SK-N-SH treated with all-trans-retinoic acid at 6 μM for 48 hours (cell line): ENCODE results near the gene CREB1.
"Not testable (repeated sequence)": the region's sequence is repeated elsewhere in the genome, so short reads cannot be mapped to it uniquely, and the experiment has no call there.

Experiments
- ATAC-seq: fragments of 200-7000 bp; cut with Tn5 transposase; 3 replicates; pipeline ENCODE4 v1.9.1; 2020; ENCODE audit warnings: mild to moderate bottlenecking, moderate library complexity
- CREB5 ChIP-seq: fragments of 250-450 bp; sonication (Bioruptor Pico); IDR thresholded peaks from 2 replicates; pipeline ENCODE4 v1.5.1; 2020; ENCODE audit warnings: low read depth, mild to moderate bottlenecking, moderate library complexity
- CSRNP3 ChIP-seq: fragments of 250-450 bp; sonication (Bioruptor Pico); IDR thresholded peaks from 2 replicates; pipeline ENCODE4 v1.5.1; 2021; ENCODE audit warnings: mild to moderate bottlenecking, moderate library complexity
- ESRRG ChIP-seq: fragments of 250-450 bp; sonication (Bioruptor Pico); IDR thresholded peaks from 2 replicates; pipeline ENCODE4 v1.6.1; 2021; ENCODE audit warnings: mild to moderate bottlenecking
- ISL1 ChIP-seq: fragments of 250-450 bp; sonication (Bioruptor Pico); IDR thresholded peaks from 2 replicates; pipeline ENCODE4 v2.1.2; 2022; ENCODE audit warnings: mild to moderate bottlenecking, moderate library complexity
- OSR1 ChIP-seq: fragments of 250-450 bp; sonication (Bioruptor Pico); IDR thresholded peaks from 2 replicates; pipeline ENCODE4 v1.8.0; 2022; ENCODE audit warnings: moderate library complexity, mild to moderate bottlenecking, inconsistent platforms
- PPARA ChIP-seq: fragments of 250-450 bp; sonication (Bioruptor Pico); IDR thresholded peaks from 2 replicates; pipeline ENCODE4 v1.5.0; 2020; ENCODE audit warnings: mild to moderate bottlenecking, borderline replicate concordance
- SNAI2 ChIP-seq: fragments of 250-450 bp; sonication (Bioruptor Pico); IDR thresholded peaks from 2 replicates; pipeline ENCODE4 v1.5.0; 2020; ENCODE audit warnings: mild to moderate bottlenecking, moderate library complexity
- TCF4 ChIP-seq: fragments of 250-450 bp; sonication (Bioruptor Pico); IDR thresholded peaks from 2 replicates; pipeline ENCODE4 v1.8.0; 2021; ENCODE audit warnings: mild to moderate bottlenecking, moderate library complexity, borderline replicate concordance
- ZC3H10 ChIP-seq: fragments of 250-450 bp; sonication (Bioruptor Pico); IDR thresholded peaks from 2 replicates; pipeline ENCODE4 v1.5.1; 2021; ENCODE audit warnings: mild to moderate bottlenecking, moderate library complexity
- TF ChIP-seq, protein P1 (sequence below): fragments of 250-450 bp; sonication (Bioruptor Pico); IDR thresholded peaks from 2 replicates; pipeline ENCODE4 v1.8.0; 2020; ENCODE audit warnings: mild to moderate bottlenecking, moderate library complexity, borderline replicate concordance

The CREB1 gene

GRCh38 chr2:207640661-207641060 is 110.9 kb downstream of the CREB1 start (continued):
- no peak for TF ChIP-seq SNAI2 (CRISPR knock-in tag)
- TF ChIP-seq ZC3H10 (CRISPR knock-in tag), result no peak
- TF ChIP-seq ISL1 (CRISPR knock-in tag), result no peak
- TF ChIP-seq, protein P1, sequence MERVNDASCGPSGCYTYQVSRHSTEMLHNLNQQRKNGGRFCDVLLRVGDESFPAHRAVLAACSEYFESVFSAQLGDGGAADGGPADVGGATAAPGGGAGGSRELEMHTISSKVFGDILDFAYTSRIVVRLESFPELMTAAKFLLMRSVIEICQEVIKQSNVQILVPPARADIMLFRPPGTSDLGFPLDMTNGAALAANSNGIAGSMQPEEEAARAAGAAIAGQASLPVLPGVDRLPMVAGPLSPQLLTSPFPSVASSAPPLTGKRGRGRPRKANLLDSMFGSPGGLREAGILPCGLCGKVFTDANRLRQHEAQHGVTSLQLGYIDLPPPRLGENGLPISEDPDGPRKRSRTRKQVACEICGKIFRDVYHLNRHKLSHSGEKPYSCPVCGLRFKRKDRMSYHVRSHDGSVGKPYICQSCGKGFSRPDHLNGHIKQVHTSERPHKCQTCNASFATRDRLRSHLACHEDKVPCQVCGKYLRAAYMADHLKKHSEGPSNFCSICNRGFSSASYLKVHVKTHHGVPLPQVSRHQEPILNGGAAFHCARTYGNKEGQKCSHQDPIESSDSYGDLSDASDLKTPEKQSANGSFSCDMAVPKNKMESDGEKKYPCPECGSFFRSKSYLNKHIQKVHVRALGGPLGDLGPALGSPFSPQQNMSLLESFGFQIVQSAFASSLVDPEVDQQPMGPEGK (CRISPR knock-in tag), result no peak

DNA sequence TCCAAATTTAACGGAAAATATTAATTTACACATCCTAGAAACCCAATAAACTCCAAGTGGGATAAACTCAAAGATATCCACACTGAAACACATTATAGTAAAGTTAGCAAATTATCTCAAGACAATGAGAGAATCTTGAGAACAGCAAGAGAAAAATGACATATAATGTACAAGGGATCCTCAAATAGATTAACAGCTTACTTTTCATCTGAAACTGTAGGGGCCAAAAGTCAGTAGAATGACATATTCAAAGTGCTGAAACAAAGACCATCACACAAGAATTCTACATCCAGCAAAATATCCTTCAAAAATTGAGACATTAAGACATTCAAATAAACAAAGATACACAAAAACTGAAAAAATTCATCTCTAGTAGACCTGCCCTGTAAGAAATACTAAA is 114.1 kb downstream of the CREB1 start:
- TF ChIP-seq CSRNP3 (CRISPR knock-in tag) (no peak), OSR1 (CRISPR knock-in tag) (no peak), ZC3H10 (CRISPR knock-in tag) (no peak), PPARA (CRISPR knock-in tag) (no peak), CREB5 (CRISPR knock-in tag) (no peak), TCF4 (CRISPR knock-in tag) (no peak), ESRRG (no peak)
- TF ChIP-seq, protein P1 (CRISPR knock-in tag), result no peak
- no peak for ATAC-seq

GRCh38 chr2:207646582-207646981 is 116.8 kb downstream of the CREB1 start:
- ATAC-seq, result not testable (repeated sequence)
